Activated B cell treated with CpG ODN at 0.5 μM for 24 hours (primary cell): Measurements from ENCODE around the gene IGF2BP2. TPM values are rescaled to one million over a fixed set of nuclear protein-coding genes. Genes with fewer than 3 reads are reported as not detected.
"Not testable (repeated sequence)": the region's sequence is repeated elsewhere in the genome, so short reads cannot be mapped to it uniquely, and the experiment has no call there.

Source experiments
- ATAC-seq: fragments of 200-7000 bp; cut with Tn5 transposase; one replicate; pipeline ENCODE4 v1.10.0; 2021; ENCODE audit warnings: low read depth, mild to moderate bottlenecking, moderate library complexity
- CTCF ChIA-PET: fragments of 350-600 bp; sonication (Branson Sonifier 250); formaldehyde crosslinking; loops from one replicate; lab custom pipeline; 2021; ENCODE audit warnings: antibody characterized with exemption; lab: Charles Lee
- POLR2A ChIA-PET: fragments of 350-600 bp; sonication (Branson Sonifier 250); formaldehyde crosslinking; loops from one replicate; lab custom pipeline; 2021; ENCODE audit warnings: antibody characterized with exemption; lab: Charles Lee
- DNase-seq: peaks from one replicate; pipeline ENCODE4 v3.0.0; 2022
- H3K27ac Mint-ChIP-seq: one replicate; pipeline ENCODE4 v1.8.0; 2020; ENCODE audit warnings: mixed read lengths
- H3K27me3 Mint-ChIP-seq: one replicate; pipeline ENCODE4 v1.8.0; 2021; ENCODE audit warnings: mixed read lengths
- H3K36me3 Mint-ChIP-seq: one replicate; pipeline ENCODE4 v1.8.0; 2021; ENCODE audit warnings: low read depth, mixed read lengths
- H3K4me1 Mint-ChIP-seq: one replicate; pipeline ENCODE4 v1.8.0; 2021; ENCODE audit warnings: mixed read lengths
- H3K4me3 Mint-ChIP-seq: one replicate; pipeline ENCODE4 v1.8.0; 2020; ENCODE audit warnings: mild to moderate bottlenecking, mixed read lengths
- H3K9me3 Mint-ChIP-seq: one replicate; pipeline ENCODE4 v1.8.0; 2020; ENCODE audit warnings: mixed read lengths
- intact Hi-C: fragments of 100-400 bp; cut with micrococcal nuclease; formaldehyde crosslinking; loops from one replicate; pipeline ENCODE4 v1.15.1; 2024
- total RNA-seq: library from RNA; stranded (reverse); gene quantifications from 2 replicates; pipeline ENCODE4 v1.2.3, GENCODE V29; 2022
- TF ChIP-seq, protein P1 (sequence below): fragments of 200-600 bp; IDR thresholded peaks from one replicate; pipeline ENCODE4 v1.8.0; 2022; ENCODE audit warnings: antibody characterized with exemption, mild to moderate bottlenecking

Gene IGF2BP2
- total RNA-seq, 1 donor from 2014 or later: 0.69 TPM

DNA sequence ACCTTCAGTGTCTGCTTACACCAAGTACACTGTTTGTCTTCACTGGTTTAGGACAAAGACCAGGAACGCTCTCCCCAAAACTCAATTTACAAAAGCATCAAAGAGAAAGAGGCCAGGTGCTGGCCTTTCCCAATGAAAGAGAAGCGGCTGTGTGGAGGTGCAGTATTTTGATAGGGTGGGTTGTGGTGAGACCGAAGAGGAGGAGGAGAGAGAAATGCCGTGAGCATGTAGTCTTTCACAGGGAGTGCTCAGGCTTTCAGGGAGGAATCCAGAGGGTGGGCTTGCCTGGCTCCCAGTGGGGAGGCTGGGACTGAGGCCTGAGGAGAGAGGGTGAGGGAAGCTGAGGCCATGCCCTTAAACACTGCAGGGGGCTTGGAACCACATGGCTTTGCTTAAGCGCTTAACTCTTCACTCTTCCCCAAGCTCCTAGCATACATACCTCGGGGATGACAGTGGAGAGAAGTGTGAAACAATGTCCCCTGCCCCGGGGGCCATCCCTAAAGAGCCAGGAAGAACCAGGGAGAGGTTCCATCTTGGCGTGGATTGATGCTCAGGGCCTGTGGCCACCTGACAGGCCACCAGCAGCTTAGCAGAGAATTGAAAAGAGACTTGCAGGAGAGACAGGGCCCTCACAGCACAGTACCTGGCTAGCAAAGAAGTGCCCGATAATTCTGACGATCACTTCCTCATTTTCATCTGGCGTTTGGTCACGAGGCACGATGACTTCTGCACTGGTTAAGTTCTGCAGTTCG is 178.3 kb downstream of the IGF2BP2 start:
- intact Hi-C loops: no loop called here
- peak; percentile 65 for ATAC-seq
- H3K4me3 Mint-ChIP-seq: no peak overlapping the region

DNA sequence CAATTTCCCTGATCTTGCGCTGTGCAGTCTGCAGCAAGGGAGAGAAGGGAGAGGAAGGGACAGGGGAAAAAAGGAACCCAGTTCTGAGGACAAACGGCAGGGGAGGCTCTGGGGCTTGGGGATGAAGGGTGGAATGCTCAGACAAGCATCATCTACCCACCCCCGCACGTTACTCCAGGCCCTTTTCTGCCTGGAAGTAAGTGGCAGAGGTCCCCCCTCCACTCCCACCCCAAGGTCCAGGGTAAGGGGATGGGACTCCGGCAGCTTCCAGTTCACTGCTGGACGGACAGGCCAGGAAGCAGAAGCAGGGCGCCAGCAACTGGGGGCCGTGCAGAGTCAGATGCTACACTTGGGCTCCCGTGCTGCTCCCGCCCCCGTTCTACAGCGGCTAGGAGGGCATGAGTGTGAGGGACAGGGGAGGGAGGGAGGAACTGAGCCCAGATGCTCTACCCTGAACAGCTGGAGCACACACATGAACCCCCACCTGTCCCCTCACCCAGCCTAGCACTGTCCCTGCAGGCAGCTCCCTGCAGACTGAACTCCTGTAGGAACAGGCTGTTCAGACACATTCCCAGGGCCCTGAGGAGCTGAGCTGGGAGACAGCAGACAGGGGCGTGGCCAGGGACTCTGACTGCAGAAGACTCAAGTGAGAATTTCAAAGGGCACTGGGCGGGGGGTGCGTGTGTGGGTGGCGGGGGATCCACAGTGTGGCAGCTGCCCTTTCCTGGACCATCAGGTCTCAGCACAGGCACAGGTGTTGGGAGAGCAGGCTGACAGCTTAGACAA is 179.1 kb downstream of the IGF2BP2 start:
- ATAC-seq (no peak), DNase-seq (no peak)
- Mint-ChIP-seq H3K4me1 (peaks cover 10% of the 10 kb centered on the region), H3K9me3 (no peaks in the 10 kb centered on the region), H3K27ac (no peak overlapping the region), H3K36me3 (no peaks in the 10 kb centered on the region), H3K4me3 (no peak overlapping the region), H3K27me3 (peaks cover 2% of the 10 kb centered on the region)
- ChIA-PET POLR2A (no interaction called here), CTCF (no interaction called here)
- intact Hi-C loops: no loop called here
- TF ChIP-seq, protein P1, sequence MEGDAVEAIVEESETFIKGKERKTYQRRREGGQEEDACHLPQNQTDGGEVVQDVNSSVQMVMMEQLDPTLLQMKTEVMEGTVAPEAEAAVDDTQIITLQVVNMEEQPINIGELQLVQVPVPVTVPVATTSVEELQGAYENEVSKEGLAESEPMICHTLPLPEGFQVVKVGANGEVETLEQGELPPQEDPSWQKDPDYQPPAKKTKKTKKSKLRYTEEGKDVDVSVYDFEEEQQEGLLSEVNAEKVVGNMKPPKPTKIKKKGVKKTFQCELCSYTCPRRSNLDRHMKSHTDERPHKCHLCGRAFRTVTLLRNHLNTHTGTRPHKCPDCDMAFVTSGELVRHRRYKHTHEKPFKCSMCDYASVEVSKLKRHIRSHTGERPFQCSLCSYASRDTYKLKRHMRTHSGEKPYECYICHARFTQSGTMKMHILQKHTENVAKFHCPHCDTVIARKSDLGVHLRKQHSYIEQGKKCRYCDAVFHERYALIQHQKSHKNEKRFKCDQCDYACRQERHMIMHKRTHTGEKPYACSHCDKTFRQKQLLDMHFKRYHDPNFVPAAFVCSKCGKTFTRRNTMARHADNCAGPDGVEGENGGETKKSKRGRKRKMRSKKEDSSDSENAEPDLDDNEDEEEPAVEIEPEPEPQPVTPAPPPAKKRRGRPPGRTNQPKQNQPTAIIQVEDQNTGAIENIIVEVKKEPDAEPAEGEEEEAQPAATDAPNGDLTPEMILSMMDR: no peak

More for the DNA sequence above, 178.3 kb downstream of the IGF2BP2 start:
- H3K27ac Mint-ChIP-seq: no peak overlapping the region
- H3K4me1 Mint-ChIP-seq: peaks cover 10% of the 10 kb centered on the region
- peaks cover 2% of the 10 kb centered on the region for H3K27me3 Mint-ChIP-seq
- no peaks in the 10 kb centered on the region for H3K36me3 Mint-ChIP-seq
- no peak for DNase-seq
- ChIA-PET POLR2A (no interaction called here), CTCF (no interaction called here)
- H3K9me3 Mint-ChIP-seq: no peaks in the 10 kb centered on the region
- TF ChIP-seq, protein P1: no peak

DNA sequence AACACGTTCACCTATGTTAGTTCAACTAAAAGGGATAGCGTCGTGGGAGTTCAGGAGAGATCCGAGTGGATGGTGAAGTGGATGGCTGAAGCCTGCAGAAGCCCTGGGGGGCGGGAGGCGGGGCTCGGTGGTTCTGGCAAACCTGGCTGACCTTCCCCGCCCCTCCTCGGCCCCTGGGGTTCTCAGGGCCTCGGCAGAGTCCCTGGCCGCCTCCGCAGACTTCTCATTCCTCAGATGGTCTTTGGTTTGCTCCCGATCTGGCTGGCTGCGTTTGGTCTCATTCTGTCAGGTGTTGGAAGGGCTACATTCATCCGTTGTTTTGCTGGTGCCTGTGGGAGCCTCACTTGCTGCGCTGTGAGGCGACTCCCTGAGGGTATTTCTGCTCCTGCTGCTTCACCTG is 179.7 kb downstream of the IGF2BP2 start:
- H3K9me3 Mint-ChIP-seq, H3K4me3 Mint-ChIP-seq, H3K27ac Mint-ChIP-seq, POLR2A ChIA-PET, CTCF ChIA-PET, DNase-seq, ATAC-seq, intact Hi-C loops, H3K36me3 Mint-ChIP-seq, H3K4me1 Mint-ChIP-seq, H3K27me3 Mint-ChIP-seq: not testable (repeated sequence)

DNA sequence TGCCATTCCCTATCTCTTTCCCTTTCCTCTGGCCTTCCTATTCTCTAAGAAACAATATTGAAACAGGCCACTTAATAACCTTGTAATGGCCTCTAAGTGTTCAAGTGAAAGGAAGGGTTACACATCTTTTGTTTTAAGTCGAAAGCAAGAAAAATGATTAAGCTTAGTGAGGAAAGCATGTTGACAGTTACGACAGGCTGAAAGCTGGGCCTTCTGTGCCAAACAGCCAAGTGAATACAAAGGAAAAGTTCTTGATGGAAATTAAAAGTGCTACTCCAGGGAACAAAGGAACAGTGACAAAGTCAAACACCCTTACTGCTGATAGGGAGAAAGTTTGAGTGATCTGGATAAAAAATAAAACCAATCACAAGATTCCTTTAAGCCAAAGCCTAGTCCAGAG is 184.5 kb downstream of the IGF2BP2 start:
- POLR2A ChIA-PET: no interaction called here
- TF ChIP-seq, protein P1: no peak
- ATAC-seq (no peak), DNase-seq (no peak)
- Mint-ChIP-seq H3K4me3 (no peak overlapping the region), H3K9me3 (no peaks in the 10 kb centered on the region), H3K36me3 (no peaks in the 10 kb centered on the region), H3K27ac (no peak overlapping the region), H3K27me3 (peaks cover under 1% of the 10 kb centered on the region), H3K4me1 (no peaks in the 10 kb centered on the region)
- intact Hi-C loops: no loop called here
- CTCF ChIA-PET: no interaction called here

DNA sequence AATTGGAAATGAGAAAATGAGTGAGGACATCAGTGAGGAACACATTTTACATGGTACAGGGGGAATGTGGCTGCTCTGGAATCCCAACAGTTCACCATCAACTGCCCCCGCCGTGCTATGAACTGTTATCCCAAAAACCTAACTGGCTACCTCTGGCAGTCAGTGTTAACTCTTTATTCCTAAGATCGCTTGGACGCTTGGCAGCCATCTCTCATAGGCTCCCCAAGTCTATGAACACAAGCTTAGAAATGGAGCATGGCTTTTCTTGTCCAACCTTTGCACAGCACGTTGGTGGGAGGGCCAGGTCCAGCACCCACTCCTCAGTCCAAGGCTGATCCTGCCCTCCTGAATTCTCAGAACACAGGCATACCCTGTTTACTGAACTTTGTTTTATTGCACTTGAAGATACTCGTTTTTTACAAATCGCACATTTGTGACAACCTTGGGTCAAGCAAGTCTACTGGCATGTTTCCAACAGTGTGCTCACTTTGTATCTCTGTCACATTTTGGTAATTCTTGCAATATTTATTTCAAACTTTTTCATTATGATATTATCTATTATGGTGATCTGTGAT is 185.1 kb downstream of the IGF2BP2 start:
- POLR2A ChIA-PET: no interaction called here
- DNase-seq (no peak), ATAC-seq (no peak)
- TF ChIP-seq, protein P1: no peak
- intact Hi-C loops: no loop called here
- no peaks in the 10 kb centered on the region for H3K4me1 Mint-ChIP-seq
- H3K27me3 Mint-ChIP-seq: no peaks in the 10 kb centered on the region
- no peaks in the 10 kb centered on the region for H3K36me3 Mint-ChIP-seq
- no peaks in the 10 kb centered on the region for H3K9me3 Mint-ChIP-seq
- CTCF ChIA-PET: no interaction called here
- H3K27ac Mint-ChIP-seq: no peak overlapping the region
- no peak overlapping the region for H3K4me3 Mint-ChIP-seq

DNA sequence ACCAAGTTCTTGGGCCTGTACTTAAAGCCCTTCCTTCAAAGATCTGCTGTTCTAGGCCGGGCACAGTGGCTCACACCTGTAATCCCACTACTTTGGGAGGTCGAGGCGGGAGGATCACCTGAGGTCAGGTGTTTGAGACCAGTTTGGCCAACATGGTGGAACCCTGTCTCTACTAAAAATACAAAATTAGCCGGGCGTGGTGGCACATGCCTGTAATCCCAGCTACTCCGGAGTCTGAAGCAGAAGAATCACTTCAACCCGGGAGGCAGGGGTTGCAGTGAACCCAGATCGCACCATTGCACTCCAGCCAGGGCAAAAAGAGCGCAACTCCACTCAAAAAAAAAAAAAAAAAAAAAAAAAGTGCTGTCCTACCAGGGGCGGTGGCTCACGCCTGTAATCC is 186.2 kb downstream of the IGF2BP2 start:
- H3K4me3 Mint-ChIP-seq, H3K4me1 Mint-ChIP-seq, ATAC-seq, DNase-seq, H3K9me3 Mint-ChIP-seq, H3K27me3 Mint-ChIP-seq, H3K36me3 Mint-ChIP-seq, H3K27ac Mint-ChIP-seq, intact Hi-C loops, CTCF ChIA-PET: not testable (repeated sequence)
- POLR2A ChIA-PET: interaction anchor here (0.7 kb wide), 1 partner anchor 480 kb away, joined by 4 read pairs; no protein-coding TSS in a partner anchor
